Activated T-helper 2 cell treated with anti-CD3 and anti-CD28 coated beads, Interferon-gamma antibody, Interleukin-2, Interleukin-4, amounts not matched to agents 10 μg/mL and 5 μg/mL and 100 μg/mL, durations not matched to agents 14 hours and 24 hours and 36 hours (primary cell): Measurements from ENCODE around the gene SOWAHC. TPM values are rescaled to one million over a fixed set of nuclear protein-coding genes. Genes with fewer than 3 reads are reported as not detected.

Experiments
- DNase-seq: peaks from one replicate; pipeline ENCODE4 v3.0.0; 2021; ENCODE audit warnings: low spot score
- H3K27ac Mint-ChIP-seq: one replicate; pipeline ENCODE4 v1.8.0; 2021; ENCODE audit warnings: mixed read lengths
- H3K27me3 Mint-ChIP-seq: one replicate; pipeline ENCODE4 v1.8.0; 2021; ENCODE audit warnings: low read depth, mixed read lengths
- H3K36me3 Mint-ChIP-seq: one replicate; pipeline ENCODE4 v1.8.0; 2021; ENCODE audit warnings: low read depth, mixed read lengths
- H3K4me1 Mint-ChIP-seq: one replicate; pipeline ENCODE4 v1.8.0; 2021; ENCODE audit warnings: low read depth, mixed read lengths
- H3K4me3 Mint-ChIP-seq: one replicate; pipeline ENCODE4 v1.8.0; 2021; ENCODE audit warnings: low read depth, mild to moderate bottlenecking, moderate library complexity, mixed read lengths
- H3K9me3 Mint-ChIP-seq: one replicate; pipeline ENCODE4 v1.8.0; 2021; ENCODE audit warnings: mixed read lengths
- intact Hi-C: fragments of 100-400 bp; cut with micrococcal nuclease; formaldehyde crosslinking; loops from one replicate; pipeline ENCODE4 v1.15.1; 2023
- total RNA-seq: library from RNA; stranded (reverse); gene quantifications from 2 replicates; pipeline ENCODE4 v1.2.3, GENCODE V29; 2022

The SOWAHC gene
- total RNA-seq, 1 donor from 2014 or later = 1.7 TPM

- intact Hi-C loops = no loop called here
- Mint-ChIP-seq H3K27me3 (peaks cover 8% of the 10 kb centered on the region), H3K9me3 (no peaks in the 10 kb centered on the region), H3K27ac (no peak overlapping the region), H3K4me3 (no peak overlapping the region), H3K4me1 (no peaks in the 10 kb centered on the region), H3K36me3 (no peaks in the 10 kb centered on the region)
- no peak for DNase-seq
Observed at GRCh38 chr2:109663721-109664120, 49.6 kb downstream of the SOWAHC start.

GRCh38 chr2:109666466-109666865 is 52.3 kb downstream of the SOWAHC start:
- peaks cover 8% of the 10 kb centered on the region for H3K27me3 Mint-ChIP-seq
- H3K4me3 Mint-ChIP-seq = no peak overlapping the region
- H3K9me3 Mint-ChIP-seq = no peaks in the 10 kb centered on the region
- H3K4me1 Mint-ChIP-seq = no peaks in the 10 kb centered on the region
- intact Hi-C loops = no loop called here
- no peak for DNase-seq
- no peak overlapping the region for H3K27ac Mint-ChIP-seq
- no peaks in the 10 kb centered on the region for H3K36me3 Mint-ChIP-seq

Other genes with a start within 250 kb of the SOWAHC start
- gene SEPTIN10, start 398 bp upstream of the SOWAHC start, total RNA-seq = 1.4 and 2.9 TPM in 2 replicates
- gene RGPD5, start 179.9 kb downstream of the SOWAHC start, total RNA-seq = 25.9 and 36.1 TPM in 2 replicates